OCI-M2 (cell line): ENCODE data around the gene NUAK1.
"Not testable (repeated sequence)": the region's sequence is repeated elsewhere in the genome, so short reads cannot be mapped to it uniquely, and the experiment has no call there.

Experiments used
- DNase-seq: peaks from one replicate; lab custom pipeline; 2025; ENCODE audit not compliant: unreplicated experiment; lab: John Stamatoyannopoulos, UW

NUAK1 gene

GRCh38 chr12:106037524-106038298, 101.0 kb downstream of the NUAK1 start:
- no peak for DNase-seq

GRCh38 chr12:106035421-106035820, 103.3 kb downstream of the NUAK1 start:
- DNase-seq: no peak

GRCh38 chr12:106034316-106034715, 104.4 kb downstream of the NUAK1 start:
- no peak for DNase-seq

GRCh38 chr12:106033161-106033675, 105.5 kb downstream of the NUAK1 start:
- no peak for DNase-seq

GRCh38 chr12:106032623-106032925, 106.2 kb downstream of the NUAK1 start:
- DNase-seq: no peak

- no peak for DNase-seq
These were observed 106.8 kb downstream of the NUAK1 start for GRCh38 chr12:106031761-106032622.

- no peak for DNase-seq
These were observed 108.3 kb downstream of the NUAK1 start for GRCh38 chr12:106030210-106031071.

GRCh38 chr12:106029532-106029931, 109.2 kb downstream of the NUAK1 start:
- no peak for DNase-seq

GRCh38 chr12:106027911-106028310, 110.8 kb downstream of the NUAK1 start:
- DNase-seq: no peak

- DNase-seq: no peak
These were observed 111.5 kb downstream of the NUAK1 start for GRCh38 chr12:106027286-106027685.

- DNase-seq: no peak
These were observed 113.6 kb downstream of the NUAK1 start for GRCh38 chr12:106025129-106025528.

- no peak for DNase-seq
These were observed 115.7 kb downstream of the NUAK1 start for GRCh38 chr12:106023039-106023438.

GRCh38 chr12:106022568-106023012, 116.2 kb downstream of the NUAK1 start:
- DNase-seq: no peak

- DNase-seq: no peak
These were observed 117.2 kb downstream of the NUAK1 start for GRCh38 chr12:106021516-106021915.

GRCh38 chr12:106020736-106021135, 118.0 kb downstream of the NUAK1 start:
- no peak for DNase-seq

- no peak for DNase-seq
These were observed 119.6 kb downstream of the NUAK1 start for GRCh38 chr12:106019144-106019543.

GRCh38 chr12:106018286-106018685, 120.5 kb downstream of the NUAK1 start:
- DNase-seq: no peak

- DNase-seq: not testable (repeated sequence)
These were observed 122.0 kb downstream of the NUAK1 start for GRCh38 chr12:106016601-106017278.

GRCh38 chr12:106015646-106016045, 123.1 kb downstream of the NUAK1 start:
- DNase-seq: no peak

- no peak for DNase-seq
These were observed 124.8 kb downstream of the NUAK1 start for GRCh38 chr12:106013941-106014340.
